Large intestine (tissue), 1 donor: ENCODE data around the gene CELA3A. TPM values are rescaled to one million over a fixed set of nuclear protein-coding genes. Genes with fewer than 3 reads are reported as not detected.

Experiments
- polyA plus RNA-seq: library from polyadenylated mRNA; unstranded; fragments of 120-200 nt; gene quantifications from one replicate; pipeline ENCODE4 v1.2.1, GENCODE V29; 2013

CELA3A gene
- polyA plus RNA-seq, 1 donor: 0.25 TPM

Other genes starting within 250 kb of the CELA3A start
- gene USP48, start 218.5 kb upstream of the CELA3A start, polyA plus RNA-seq: 43.3 TPM
- 2.5 TPM for gene LDLRAD2, start 189.4 kb upstream of the CELA3A start, polyA plus RNA-seq
- gene HSPG2, start 64.3 kb upstream of the CELA3A start, polyA plus RNA-seq: 70.4 TPM
- 0.21 TPM for gene CELA3B, start 24.6 kb upstream of the CELA3A start, polyA plus RNA-seq
- gene CDC42, start 51.1 kb downstream of the CELA3A start, polyA plus RNA-seq: 262 TPM
- 2.2 TPM for gene WNT4, start 141.4 kb downstream of the CELA3A start, polyA plus RNA-seq